Superior temporal gyrus (tissue), 1 donor: ENCODE measurements around the gene ADAMTS17.

Experiments used
- DNase-seq: peaks from one replicate; pipeline ENCODE4 v3.0.0-alpha.2; 2016; ENCODE audit errors: extremely low spot score

The ADAMTS17 gene

DNA sequence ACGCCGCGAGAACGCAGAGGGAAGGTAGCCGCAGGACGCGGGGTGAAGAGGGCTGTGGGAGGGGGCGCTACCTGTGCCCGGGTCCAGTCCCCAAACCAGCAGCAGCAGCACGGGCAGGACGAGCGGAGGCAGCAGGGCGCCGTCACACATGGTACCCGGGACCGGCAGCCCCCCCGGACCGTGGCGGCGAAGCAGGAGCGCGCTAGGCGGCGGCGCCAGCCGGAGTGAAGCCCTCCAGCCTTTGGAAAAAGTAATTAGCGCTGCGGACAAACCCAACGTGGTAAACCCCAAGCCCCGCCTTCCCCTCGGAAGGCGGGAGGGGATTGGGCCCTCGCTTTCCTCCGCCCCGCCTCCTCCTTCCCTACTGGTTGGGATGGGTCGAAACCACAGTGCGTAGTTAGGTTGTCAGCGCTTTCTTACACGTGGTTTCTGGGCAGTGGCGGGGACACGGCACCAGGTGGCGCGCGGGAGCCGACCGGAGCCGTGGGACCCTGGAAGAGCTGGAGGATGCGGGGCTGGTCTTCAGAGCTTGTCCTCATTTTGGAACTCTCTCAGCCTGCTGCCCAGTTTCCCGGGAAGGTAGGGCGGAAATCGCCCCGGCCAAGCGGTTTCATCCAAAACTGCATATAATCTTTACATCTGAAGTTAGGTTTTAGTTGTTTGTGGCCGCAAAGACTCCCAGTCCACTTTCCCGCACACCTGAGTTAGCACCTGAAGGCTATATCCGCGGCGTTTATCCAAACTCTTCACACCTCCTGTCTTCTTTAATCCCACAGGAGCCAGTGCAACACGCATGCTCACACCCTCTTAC is at the start of gene ADAMTS17:
ADAMTS17 (minus strand) TSS at position 226 of the 811 bp plus-strand sequence; CDS start at position 150, 76 bp downstream.
- DNase-seq: peak; percentile 98

GRCh38 chr15:100385300-100386050 is 43.7 kb upstream of the ADAMTS17 start:
- no peak for DNase-seq

- no peak for DNase-seq
Observed at GRCh38 chr15:100384108-100384410, 42.3 kb upstream of the ADAMTS17 start.

GRCh38 chr15:100383302-100384107 is 41.7 kb upstream of the ADAMTS17 start:
- peak; percentile 41 for DNase-seq

- no peak for DNase-seq
Observed at GRCh38 chr15:100373942-100374341, 32.2 kb upstream of the ADAMTS17 start.

- no peak for DNase-seq
Observed at GRCh38 chr15:100373120-100373896, 31.5 kb upstream of the ADAMTS17 start.

- no peak for DNase-seq
Observed at GRCh38 chr15:100372739-100373119, 31.0 kb upstream of the ADAMTS17 start.

DNA sequence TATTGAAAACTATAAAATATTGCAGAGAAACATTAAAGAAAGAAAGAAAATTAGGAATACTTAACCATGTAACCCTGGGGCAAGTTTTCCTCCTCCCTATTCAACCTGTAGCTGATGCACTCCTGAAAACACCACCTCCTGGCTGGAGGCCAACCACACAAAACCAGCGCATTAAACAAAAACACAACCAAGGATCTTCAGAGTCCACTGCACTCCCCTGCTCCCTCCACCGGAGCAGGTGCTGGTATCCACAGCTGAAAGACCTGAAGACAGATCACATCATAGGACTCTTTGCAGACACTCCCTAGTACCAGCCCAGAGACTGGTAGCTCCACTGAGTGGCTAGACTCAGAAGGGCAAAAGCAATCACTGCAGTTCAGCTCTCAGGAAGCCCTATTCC is 13.6 kb upstream of the ADAMTS17 start:
- DNase-seq: no peak

DNA sequence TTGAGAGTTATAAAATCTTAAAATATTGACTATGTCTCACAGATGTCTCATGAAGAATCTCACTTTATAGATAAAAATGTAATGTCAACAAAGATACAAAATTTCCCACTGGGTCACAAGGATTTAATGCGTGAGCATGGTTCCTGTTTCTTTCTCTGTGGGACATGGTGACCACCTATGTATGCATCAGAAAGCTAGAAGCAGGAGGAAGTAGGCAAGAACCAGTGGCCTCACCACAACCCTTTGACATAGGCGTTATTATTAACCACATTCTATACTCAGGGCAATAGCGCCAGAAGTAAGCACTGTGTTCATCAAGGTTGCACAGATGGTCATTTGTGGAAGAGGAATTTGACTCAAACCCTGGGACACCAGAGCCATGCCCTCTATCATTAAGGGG is 11.7 kb upstream of the ADAMTS17 start:
- DNase-seq: no peak

DNA sequence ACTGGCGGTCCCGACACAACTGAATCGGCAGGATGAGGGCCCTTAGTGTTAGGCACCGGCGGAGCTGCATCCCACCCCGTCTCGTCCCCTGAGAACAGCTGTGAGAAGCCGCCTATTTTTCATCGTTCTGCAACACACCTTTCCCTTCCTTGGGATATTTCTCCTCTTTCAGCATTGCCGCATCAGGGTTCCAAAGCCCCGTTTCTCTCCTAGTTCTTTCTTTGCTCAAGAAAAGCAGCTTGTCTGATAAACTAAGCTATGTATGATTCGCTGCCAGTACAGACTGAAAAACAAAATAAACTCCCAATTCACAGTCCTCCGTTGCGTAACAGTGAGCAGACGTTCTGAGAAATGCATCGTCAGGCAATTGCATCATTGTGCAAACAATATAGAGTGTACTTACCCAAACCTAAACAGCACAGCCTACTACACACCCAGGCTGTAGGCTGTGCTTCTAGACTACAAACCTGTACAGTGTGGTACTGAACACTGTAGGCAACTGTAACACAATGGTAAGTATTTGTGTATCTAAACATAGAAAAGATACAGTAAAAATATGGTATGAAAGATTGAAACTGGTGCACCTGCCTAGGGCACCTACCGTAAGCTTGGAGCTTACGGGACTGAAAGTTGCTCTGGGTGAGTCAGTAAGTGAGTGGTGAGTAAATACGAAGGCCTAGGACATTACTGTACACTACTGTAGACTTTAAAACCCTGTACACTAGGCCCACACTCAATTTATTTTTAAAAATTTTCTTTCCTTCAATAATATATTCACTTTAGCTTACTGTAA is 8.9 kb upstream of the ADAMTS17 start:
- peak; percentile 53 for DNase-seq

- peak; percentile 97 for DNase-seq
Observed at GRCh38 chr15:100349696-100350433, 8.1 kb upstream of the ADAMTS17 start.

- no peak for DNase-seq
Observed at GRCh38 chr15:100349321-100349695, 7.5 kb upstream of the ADAMTS17 start.

DNA sequence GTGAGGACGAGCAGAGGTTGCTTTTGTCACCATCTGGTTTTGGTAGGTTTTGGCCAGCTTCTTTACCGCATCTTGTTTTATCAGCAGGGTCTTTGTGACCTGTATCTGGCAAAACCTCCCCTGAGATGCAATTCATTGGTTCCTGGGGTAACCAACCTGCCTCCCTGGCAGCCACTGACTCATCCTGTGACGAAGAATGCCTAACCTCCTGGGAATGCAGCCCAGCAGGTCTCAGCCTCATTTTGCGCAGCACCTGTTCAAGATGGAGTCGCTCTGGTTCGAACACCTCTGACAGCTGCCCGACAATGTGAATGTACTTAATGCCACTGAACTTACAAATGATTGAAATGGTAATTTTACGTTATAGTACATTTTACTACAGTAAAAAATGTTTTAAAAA is 6.8 kb upstream of the ADAMTS17 start:
- no peak for DNase-seq

DNA sequence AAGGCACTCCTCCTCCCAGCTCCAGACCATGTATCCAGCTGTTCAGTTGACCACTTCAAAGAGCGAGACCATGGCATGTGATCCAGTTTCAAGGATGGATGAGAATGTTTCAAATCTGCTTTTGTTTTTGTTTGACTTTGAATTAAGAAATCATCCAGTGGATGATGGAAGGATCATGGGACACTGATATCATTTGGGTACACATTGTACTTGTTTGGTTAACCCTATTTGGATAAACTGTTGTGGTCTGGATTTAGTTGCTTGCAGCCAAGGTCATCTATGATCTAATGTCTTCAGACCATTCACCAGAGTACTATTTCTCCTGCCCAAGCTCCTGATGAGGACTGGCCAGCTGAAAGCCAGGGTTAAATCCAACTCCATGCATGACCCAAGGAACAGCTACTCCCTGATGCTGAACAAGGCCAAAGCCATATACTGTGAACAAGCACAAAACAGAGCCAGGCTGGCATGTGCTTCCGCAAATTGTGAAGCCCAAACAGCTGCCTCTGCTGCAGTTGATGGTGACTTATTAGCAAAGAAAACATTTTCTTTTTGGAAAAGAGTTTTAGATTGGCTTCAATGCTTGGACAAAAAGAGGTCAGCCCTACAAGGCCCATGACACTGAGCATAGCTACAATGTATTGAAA is 5.2 kb upstream of the ADAMTS17 start:
- no peak for DNase-seq

DNA sequence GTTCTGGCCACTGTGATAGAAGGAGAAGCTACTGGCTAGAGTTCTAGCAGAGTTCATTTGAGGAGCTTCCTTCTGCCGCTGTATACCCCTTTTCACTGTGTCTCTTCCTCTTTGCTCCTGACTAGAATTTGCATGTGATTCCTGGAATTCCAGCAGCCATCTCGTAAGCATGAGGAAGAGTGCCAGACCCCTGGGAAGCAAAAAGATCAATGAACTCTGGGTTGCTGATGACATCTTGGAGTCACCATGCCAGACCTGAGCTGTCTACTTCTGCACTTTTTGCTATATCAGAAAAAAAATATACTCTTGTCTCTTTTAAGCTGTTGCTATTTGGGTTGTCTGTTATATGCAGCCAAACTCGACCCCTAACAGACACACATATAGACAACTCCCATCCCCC is 3.7 kb upstream of the ADAMTS17 start:
- DNase-seq: no peak

DNA sequence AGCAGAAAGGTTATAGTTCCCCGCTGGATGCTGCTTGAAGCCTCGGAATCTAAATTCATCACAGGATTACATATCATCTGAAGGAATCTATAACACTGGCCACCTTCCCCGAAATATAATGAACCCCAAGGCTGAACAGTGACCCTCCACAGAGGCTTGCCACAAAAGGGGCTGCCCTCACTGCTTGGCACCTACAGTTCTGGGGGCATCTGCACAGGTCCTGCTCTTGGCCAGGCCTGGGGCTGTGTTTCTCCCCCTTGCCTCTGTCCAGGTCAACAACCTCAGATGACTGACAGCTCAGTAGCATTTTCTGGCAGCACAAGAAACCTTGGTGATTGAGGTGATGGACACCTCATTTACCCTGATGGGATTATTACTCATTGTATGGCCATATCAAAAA is 1.5 kb upstream of the ADAMTS17 start:
- no peak for DNase-seq

- no peak for DNase-seq
Observed at GRCh38 chr15:100341239-100341749, 481 bp downstream of the ADAMTS17 start.

DNA sequence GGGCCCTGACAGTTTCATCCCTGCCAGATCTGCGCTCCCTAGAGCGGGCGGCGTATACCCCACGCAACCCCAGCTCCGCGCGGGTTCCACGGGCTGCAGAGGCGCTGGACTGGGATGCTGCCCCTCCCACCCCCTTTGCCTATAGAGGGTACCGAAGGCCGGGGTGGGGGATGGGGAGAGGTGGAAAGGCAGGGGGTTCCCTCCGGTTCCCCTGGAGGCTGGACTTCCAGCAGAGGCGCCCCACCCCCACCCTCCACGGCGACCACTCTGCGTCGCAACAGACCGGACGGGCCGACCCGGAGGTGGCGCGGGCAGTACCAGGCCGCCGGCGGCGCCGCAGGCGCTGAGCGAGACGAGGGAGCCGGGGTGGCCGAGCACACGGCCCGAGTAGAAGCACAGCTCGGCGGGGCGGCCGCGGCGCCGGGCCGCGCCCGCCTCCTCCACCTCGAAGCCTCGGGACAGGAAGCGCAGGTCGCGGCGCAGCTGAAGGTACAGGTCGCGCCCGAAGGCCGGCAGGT is 995 bp downstream of the ADAMTS17 start:
- no peak for DNase-seq

GRCh38 chr15:100339999-100340398 is 1.8 kb downstream of the ADAMTS17 start:
- DNase-seq: no peak
